NCI-H524 treated with DMSO at 0.1 percent for 48 hours (cell line): ENCODE measurements around the gene ADAMTS16.
"Not testable (repeated sequence)": the region's sequence is repeated elsewhere in the genome, so short reads cannot be mapped to it uniquely, and the experiment has no call there.

Source experiments
- DNase-seq: peaks from one replicate; lab custom pipeline; 2025; lab: John Stamatoyannopoulos, UW

Gene ADAMTS16, protein sequence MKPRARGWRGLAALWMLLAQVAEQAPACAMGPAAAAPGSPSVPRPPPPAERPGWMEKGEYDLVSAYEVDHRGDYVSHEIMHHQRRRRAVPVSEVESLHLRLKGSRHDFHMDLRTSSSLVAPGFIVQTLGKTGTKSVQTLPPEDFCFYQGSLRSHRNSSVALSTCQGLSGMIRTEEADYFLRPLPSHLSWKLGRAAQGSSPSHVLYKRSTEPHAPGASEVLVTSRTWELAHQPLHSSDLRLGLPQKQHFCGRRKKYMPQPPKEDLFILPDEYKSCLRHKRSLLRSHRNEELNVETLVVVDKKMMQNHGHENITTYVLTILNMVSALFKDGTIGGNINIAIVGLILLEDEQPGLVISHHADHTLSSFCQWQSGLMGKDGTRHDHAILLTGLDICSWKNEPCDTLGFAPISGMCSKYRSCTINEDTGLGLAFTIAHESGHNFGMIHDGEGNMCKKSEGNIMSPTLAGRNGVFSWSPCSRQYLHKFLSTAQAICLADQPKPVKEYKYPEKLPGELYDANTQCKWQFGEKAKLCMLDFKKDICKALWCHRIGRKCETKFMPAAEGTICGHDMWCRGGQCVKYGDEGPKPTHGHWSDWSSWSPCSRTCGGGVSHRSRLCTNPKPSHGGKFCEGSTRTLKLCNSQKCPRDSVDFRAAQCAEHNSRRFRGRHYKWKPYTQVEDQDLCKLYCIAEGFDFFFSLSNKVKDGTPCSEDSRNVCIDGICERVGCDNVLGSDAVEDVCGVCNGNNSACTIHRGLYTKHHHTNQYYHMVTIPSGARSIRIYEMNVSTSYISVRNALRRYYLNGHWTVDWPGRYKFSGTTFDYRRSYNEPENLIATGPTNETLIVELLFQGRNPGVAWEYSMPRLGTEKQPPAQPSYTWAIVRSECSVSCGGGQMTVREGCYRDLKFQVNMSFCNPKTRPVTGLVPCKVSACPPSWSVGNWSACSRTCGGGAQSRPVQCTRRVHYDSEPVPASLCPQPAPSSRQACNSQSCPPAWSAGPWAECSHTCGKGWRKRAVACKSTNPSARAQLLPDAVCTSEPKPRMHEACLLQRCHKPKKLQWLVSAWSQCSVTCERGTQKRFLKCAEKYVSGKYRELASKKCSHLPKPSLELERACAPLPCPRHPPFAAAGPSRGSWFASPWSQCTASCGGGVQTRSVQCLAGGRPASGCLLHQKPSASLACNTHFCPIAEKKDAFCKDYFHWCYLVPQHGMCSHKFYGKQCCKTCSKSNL

DNA sequence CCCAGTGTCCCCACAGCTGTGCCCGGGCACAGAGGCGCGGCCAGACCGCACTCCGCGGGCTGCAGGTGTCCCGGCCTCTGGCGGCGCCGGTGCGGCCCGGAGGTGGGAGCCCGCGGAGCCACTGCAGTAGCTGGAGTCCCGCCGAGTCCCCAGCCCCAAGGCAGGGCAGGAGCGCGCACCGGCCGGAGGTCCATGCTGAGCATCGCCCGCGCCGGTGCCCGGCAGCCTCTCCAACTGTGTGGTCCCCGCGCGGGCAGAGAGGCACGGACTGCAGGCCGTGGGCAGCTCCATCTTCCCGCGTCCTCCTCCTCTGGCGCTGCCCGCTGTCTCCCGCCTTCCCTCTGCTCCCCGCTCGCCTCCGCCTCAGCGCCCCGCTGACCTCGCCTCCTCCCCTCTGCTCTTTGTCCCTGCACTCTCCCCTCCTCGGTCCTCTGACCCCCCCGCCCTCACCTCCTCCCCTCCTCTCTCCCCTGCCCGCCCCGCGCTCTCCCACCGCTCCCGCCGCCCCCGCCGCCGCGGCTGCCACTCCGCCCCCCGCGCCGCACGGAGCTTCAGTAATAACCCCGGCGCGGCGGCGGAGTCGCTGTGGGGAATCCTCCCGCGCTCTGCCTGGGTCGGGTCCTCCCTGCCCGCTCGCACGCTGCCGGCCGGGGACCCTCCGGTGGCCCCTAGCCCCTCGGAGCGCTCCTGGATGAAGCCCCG is at the start of gene ADAMTS16:
TSS of gene ADAMTS16 (plus strand) at position 554 of the 702 bp plus-strand sequence. CDS start at position 692, 138 bp downstream.
- DNase-seq, result no peak

DNA sequence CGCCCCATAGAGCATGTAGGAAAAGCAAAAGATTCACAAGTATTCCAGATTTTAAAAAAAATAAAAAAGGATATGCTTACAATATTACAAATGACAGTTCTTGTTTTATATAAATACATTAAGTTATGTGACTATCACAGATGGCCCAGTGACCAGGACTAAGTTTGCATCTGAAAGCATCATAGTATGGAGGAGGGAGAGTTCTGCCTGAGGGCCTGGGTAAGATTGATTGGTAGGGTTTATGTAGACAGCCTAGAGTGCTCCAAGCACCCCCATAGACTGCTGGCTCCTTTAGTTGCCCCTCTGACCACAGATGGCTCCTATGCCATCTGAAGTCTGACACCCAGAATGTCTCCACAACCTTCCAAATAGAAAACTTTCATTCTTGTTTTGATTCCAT is 48.0 kb upstream of the ADAMTS16 start:
- no peak for DNase-seq

DNA sequence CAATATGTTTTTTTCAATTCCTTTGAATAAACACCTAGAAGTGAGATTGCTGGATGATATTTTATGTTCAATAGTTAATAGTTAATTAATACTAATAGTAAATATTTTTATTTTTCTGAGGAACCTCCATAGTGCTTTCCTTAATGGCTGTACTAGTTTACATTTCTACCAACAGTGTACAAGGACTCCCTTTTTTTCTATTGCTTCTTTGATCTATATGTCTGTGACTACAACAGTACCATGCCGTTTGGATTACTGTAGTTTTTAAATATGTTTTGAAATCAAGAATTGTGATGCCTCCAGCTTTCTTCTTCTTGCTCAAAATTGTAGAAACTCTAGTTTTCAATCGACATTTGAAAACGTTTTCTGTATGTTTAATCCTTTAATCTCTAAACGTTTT is 39.5 kb upstream of the ADAMTS16 start:
- DNase-seq, result no peak

DNA sequence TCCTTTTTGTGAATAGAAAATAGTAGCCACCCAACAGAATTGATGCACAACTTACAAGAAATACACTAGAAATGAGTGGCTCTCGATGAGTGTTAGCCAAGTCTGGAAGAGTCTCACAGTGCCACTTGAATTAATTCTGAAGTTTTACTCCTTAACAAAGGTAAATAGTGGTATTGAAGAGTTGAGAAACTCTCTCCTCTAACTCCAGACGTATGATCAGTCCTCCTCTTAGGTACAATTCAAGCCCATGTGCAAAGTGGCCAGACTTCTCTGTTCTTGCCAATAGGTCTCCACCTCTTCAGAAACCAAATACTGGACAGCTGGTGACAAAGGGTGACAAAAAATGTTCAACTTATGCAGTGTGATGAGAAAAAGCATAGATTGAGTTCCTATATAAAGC is 38.5 kb upstream of the ADAMTS16 start:
- no peak for DNase-seq

DNA sequence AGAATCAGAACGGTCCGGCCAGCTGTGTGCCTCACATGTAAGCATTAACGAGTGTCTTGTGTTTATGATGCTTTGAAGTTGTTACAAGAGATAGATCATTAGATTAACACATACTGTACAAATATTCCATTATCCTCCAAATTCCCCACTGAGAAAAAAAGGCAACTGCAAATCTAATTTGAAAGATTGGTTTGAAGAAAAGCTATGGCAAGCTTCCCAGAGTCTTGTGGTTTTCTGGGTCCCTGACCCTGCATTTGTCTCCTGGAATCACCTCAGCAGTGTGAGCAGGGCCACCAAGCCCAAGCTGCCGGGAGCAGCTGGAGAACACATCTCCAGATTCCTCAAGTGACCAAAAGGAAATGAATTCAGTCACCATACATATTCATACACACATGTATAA is 36.9 kb upstream of the ADAMTS16 start:
- no peak for DNase-seq

DNA sequence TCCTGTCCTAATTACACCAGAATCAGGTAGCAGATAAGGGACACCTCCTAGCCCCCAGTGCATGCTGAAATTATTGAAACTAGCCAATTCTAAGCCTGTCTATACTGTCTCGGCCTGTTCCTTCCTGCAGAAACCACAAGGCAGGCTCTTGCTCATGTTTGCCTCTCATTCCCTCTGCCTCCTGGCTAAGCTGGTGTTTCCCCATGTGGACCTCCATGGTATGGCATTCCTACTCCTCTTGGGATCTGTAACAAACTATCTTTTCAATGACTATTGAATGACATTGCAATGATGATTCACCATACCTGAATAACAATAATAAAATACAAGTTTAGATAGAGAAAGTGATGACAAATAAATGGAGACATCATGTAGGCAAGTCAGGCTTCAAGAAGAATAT is 35.6 kb upstream of the ADAMTS16 start:
- no peak for DNase-seq

DNA sequence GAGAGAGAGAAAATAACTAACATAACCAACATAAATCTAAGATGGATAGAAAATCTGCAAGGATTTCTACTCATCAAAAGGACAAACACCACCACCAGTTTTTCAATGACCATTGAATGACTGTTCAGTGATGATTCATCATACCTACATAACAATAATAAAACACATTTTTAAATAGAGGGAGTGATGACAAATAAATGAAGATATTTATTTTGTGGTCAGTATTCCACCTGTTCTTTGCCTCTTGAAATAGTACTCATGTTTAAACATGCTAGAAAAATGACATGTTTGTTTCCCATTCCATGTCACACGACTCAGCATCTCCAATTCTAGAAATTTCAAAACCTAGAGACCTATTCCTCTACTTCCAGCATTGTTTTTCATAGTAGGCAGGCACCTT is 34.6 kb upstream of the ADAMTS16 start:
- no peak for DNase-seq

DNA sequence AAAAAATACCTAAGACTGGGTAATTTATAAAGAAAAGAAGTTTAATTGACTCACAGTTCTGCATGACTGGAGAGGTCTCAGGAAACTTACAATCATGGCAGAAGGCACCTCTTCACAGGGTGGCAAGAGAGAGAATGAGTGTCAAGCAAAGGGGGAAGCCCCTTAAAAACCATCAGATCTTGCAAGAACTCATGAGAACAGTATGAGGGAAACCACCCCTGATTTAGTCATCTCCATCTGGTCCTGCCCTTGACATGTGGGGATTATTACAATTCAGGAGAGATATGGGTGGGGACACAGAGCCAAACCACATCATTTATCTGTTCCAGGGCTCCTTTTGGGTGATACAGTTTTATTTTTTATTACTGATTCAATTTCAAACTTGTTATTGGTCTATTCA is 23.2 kb upstream of the ADAMTS16 start:
- DNase-seq, result no peak

DNA sequence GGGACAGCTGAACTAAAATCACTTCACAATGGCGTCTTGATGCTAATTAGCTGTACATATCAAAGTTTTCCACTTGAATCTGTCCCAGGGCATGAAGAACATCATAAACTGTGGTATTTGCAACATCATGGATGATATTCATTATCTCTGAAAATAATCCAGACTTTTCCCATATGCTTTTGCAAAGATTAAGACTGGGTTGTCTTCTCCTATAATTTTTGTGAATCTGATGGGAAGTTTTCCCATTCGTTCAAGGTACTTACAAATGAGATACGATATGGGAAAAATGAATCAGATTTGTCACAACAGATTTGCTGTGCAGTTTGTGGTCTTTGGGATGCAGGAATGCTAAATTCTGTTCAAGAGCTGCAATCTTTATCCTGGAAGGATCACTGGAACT is 17.4 kb upstream of the ADAMTS16 start:
- DNase-seq, result no peak

DNA sequence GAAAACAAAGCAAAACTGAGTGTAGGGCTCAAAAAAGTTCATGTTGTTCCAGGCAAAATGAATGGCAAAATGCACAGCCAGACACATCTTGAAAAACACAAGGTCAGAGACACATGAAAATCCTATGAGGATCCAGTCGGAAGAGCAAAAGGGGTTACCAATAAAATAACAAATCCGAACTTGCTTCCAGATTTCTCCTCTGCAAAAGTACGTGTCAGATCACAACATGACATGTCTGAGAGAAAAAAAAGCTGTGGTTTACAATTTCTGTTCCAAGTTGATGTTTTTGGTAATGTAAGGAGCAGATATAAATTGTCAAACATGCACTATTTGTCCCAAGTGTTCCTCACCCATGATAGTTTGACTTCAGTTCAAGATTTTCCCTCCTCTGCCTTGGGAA is 15.9 kb upstream of the ADAMTS16 start:
- no peak for DNase-seq

DNA sequence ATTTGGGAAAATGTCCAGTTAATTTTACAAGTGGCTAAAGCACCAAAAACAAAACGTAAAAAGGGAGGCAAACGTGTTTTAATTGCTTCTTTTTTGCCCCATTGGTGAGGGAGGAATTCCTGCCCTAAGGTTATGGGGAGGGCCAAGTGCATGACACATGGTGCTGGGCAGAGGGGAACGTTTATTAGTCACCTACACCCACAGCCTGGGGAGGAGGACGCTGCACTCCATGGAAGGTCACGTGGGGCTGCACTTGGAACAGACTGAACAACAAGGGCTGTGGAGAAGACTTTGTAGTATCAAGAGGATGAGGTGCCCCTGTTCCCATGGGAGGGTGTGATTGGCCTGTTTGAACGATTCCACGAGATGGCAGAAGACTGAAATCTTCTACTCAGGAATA is 13.7 kb upstream of the ADAMTS16 start:
- no peak for DNase-seq

DNA sequence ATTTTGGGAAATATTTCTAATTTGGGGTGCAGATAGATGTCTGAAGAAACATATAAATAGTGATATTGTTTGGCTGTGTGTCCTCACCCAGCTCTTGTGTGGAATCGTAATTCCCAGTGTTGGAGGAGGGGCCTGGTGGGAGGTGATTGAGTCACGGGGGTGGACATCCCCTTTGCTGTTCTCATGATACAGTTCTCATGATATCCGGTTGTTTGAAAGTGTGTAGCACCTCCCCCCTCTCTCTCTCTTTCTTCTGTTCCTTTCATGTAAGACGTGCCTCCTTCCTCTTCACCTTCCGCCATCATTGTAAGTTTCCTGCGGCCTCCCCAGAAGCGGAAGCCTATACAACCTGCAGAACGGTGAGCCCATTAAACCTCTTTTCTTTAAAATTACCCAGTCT is 11.4 kb upstream of the ADAMTS16 start:
- DNase-seq, result no peak

DNA sequence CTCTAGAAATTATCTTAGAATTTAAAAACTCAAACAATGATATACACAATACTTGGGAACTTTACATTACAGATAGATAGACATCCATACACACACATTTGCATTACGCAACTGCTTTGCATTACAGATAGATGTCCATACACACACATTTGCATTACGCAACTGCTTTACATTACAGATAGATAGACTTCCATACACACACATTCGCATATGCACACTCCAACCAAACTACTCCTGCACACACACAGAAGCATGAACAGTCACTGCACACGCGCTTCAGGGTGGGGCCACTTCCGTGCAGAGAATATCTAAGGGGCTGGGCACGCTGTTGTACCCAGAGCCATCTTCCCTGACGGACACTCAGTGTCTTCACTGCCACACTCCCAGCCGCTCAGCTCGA is 7.9 kb upstream of the ADAMTS16 start:
- no peak for DNase-seq

DNA sequence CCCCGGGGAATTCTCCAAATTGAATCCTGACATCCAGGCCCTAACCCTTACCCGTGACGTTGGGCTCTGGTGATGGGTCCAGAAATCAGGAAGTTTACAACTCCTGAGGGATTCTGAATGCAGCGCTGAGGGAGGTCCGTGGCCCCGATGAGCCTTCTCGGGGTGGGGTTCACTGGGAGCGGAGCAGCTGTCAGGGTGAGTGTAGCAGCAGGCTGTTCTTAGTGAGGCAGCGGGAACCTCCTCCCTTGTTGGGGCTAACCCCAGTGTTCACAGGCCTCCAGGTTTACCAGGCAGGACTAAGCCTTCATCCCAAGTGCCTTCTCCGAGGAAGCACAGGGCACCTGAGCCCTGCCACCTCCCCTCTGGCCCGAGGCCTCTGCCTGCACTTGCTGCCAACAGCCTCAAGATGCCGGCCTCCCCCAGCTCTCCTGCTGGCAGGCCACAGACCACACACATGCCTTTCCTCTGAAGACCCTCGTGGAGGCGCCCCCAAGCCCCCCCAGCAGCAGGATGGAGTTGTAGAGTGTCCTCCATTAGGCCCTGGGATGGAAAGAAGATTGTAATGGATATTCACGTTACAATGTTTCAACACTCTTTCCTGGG is 7.3 kb upstream of the ADAMTS16 start:
- no peak for DNase-seq

DNA sequence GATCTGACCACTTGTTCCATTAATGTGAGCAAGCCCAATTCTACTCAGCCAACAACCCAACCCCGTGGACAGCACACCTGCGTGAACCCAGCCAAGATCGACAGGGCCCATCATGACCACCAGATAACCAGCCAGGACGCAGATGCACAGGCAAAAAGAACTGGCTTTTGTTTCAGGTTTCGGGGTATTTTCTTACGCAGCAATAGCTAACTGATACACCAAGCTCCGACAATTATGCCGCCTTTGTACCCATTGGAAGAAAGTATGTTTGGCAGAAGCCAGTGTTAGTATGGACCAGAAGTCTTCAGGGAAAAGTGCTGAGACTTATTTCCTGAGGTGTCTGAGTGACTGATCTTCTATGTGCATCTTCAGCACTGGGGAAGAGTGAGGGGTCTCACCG is 6.0 kb upstream of the ADAMTS16 start:
- no peak for DNase-seq

DNA sequence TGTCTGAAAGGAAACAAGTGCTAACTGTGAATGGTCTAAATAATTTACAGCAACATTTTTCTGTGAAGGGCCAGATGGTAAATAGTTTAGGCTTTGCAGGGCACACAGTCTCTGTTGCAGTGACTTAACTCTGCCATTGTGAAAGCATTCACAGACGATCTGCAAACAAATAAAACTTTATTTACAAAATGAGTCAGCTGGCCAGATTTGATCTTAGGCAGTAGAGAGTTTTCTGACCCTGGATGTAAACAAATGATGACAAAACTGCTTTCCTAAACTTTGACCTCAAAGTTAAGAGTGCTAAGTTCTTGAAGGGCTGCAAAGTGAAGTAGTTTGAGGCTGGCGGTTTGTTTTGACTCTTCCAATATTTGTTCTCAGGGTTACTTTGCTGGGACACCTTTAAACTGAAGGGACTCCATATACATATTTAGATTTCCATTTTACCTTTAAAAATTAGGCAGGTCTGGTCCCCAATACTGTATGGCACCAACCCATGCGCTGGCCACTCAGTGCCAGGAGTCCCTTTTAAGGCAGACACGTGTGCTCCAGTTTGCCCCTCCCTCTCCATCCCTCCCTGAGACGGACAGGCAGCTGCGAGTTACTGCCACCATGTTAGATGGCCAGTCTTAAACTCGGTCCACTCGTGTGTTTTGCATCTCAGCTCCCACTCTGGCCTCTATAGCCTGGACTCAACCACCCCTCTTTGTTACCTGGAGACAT is 4.0 kb upstream of the ADAMTS16 start:
- DNase-seq, result no peak

DNA sequence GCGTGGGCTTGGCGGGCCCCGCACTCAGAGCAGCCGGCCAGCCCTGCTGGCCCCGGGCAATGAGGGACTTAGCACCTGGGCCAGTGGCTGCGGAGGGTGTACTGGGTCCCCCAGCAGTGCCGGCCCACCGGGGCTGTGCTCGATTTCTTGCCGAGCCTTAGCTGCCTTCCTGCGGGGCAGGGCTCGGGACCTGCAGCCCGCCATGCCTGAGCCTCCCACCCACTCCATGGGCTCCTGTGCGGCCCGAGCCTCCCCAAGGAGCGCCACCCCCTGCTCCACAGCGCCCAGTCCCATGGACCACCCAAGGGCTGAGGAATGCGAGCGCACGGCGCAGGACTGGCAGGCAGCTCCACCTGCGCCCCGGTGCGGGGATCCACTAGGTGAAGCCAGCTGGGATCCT is 2.3 kb upstream of the ADAMTS16 start:
- not testable (repeated sequence) for DNase-seq

DNA sequence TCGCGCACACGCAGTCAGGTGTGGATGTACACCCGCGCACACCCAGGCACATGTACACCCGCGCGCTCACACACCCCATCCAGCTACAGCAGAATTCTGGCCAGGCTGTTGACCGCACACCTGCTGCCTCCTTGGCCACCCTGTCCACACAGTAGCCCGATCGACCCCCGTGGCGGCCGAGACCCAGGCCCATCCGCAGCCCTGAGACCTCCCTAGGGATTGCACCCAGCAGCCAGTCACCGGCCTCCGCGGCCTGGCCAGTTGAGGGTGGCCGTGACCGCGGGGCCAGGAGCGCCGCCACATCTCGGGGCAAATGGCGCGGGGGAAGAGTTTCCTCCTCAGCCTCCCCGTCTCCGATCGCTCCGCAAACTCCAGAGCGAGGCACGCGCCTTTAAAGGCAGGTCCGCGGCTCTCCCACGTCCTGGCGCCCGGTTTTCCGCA is 774 bp upstream of the ADAMTS16 start:
- no peak for DNase-seq

DNA sequence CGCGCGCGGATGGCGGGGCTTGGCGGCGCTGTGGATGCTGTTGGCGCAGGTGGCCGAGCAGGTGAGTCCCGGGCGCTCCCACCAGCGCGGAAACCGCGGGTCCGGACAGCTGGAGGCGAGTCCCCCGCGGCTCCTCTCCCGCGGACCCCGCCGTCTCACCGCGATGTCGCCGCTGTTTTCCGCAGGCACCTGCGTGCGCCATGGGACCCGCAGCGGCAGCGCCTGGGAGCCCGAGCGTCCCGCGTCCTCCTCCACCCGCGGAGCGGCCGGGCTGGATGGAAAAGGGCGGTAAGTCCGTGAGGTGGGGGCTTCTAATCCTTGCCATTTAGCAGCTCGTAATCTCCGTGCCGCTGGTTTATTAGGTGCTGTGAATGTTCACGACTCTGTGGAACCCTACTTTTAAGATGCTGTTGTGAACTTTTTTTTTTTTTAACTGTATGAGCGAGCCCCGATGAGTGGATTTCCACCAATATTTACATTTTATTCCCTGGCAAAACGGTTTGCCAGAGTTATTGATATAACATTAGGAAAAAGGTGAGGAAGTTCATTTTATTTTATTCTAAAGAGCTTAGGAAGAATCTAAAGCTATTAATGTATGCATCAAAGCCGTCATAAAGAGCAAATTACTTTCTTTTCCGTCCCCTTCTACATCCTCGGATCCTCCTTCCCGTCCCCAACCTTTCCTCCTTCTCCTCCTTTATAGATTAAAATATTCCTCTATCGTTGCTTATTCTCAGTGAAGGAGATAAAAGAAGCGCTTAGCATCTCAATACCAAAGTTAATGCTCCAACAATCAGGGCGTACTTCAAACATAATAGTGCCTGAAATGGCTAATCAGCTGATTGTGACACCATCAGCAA is 579 bp downstream of the ADAMTS16 start:
- DNase-seq, result no peak

DNA sequence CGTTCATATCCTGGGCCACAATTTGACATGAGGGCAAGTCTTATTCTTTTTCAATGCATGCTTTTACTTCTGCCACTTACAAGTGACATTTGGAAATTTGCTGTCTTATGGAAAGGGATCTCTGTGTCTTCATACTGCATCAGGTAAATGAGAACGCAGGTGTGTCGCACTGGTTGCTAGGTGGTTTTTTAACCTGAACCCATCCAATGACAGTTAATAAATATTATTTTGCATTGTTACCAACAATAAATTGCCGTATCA is 1.1 kb downstream of the ADAMTS16 start:
- no peak for DNase-seq
